GM13976 (cell line): ENCODE data around the gene TMIE.

ENCODE experiments used
- DNase-seq: peaks from one replicate; pipeline ENCODE4 v3.0.0; 2012; ENCODE audit warnings: low spot score
- in situ Hi-C: fragments of 300-500 bp; cut with MboI; formaldehyde crosslinking; loops from one replicate; pipeline ENCODE4 v1.12.0; 2022; ENCODE audit warnings: low sequenced_read_pairs, mixed read lengths, inconsistent platforms; ENCODE audit not compliant: unreplicated experiment
- TF ChIP-seq, protein P1 (sequence below): IDR thresholded peaks from 2 replicates; pipeline ENCODE4 v1.5.1; 2012; ENCODE audit warnings: borderline replicate concordance, mild to moderate bottlenecking; ENCODE audit not compliant: insufficient read depth; ENCODE audit errors: extremely low read depth, missing control alignments, control extremely low read depth

Gene TMIE

GRCh38 chr3:46714728-46715506, 13.7 kb downstream of the TMIE start:
- in situ Hi-C loops, result loop anchor here (25.0 kb wide), 2 partner anchors 172 to 647 kb away; partner anchors contain the start of gene PTH1R
- DNase-seq, result peak; percentile 33
- TF ChIP-seq, protein P1, sequence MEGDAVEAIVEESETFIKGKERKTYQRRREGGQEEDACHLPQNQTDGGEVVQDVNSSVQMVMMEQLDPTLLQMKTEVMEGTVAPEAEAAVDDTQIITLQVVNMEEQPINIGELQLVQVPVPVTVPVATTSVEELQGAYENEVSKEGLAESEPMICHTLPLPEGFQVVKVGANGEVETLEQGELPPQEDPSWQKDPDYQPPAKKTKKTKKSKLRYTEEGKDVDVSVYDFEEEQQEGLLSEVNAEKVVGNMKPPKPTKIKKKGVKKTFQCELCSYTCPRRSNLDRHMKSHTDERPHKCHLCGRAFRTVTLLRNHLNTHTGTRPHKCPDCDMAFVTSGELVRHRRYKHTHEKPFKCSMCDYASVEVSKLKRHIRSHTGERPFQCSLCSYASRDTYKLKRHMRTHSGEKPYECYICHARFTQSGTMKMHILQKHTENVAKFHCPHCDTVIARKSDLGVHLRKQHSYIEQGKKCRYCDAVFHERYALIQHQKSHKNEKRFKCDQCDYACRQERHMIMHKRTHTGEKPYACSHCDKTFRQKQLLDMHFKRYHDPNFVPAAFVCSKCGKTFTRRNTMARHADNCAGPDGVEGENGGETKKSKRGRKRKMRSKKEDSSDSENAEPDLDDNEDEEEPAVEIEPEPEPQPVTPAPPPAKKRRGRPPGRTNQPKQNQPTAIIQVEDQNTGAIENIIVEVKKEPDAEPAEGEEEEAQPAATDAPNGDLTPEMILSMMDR, result no peak

GRCh38 chr3:46715507-46716175, 14.4 kb downstream of the TMIE start:
- in situ Hi-C loops, result loop anchor here (25.0 kb wide), 2 partner anchors 172 to 647 kb away; partner anchors contain the start of gene PTH1R
- peak; percentile 27 for DNase-seq
- TF ChIP-seq, protein P1, result no peak

DNA sequence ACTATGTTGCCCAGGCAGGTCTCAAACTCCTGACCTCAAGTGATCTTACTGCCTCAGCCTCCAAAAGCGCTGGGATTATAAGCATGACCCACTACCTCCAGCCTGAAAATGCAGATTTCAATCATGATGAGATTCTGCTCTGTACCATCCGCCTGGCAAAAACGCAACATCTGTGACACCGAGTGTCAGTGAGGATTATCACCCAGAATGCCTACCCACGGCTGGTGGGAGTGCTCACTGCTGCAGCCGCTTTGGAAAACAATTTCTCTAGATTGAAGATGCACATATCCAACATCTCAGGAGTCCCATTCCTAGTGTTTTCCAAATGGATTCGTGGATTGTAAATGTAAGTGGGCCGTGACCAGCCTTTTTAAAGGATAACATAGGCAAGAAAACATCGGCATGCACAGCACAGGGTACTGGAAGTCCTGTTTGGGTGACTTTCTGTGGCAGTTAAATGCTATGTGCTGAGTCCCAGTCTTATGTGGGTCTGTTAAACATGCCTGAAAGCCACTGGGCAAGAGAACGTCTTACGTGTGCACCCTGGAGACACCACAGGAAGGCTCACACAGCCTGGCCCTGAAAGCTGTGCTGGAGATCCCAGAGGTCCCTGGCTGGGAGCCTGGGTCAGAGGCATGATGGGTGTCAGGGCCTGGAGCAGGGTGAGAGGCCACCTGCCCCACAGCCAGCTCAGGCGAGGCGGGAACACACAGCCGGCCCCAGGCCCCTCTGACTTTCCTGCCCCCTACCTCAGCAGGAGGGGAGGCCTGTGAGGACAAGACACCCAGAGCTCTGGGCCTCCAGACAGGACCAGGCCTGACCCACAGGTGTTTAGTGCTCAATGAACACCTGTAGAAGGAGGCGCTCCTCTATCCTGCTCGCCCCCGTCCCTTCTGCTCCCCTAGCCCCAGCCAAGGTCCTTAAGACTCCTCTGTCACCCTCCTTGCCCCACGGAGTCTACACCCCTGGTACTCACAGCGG, 15.6 kb downstream of the TMIE start:
- DNase-seq, result peak; percentile 25
- TF ChIP-seq, protein P1, result no peak

DNA sequence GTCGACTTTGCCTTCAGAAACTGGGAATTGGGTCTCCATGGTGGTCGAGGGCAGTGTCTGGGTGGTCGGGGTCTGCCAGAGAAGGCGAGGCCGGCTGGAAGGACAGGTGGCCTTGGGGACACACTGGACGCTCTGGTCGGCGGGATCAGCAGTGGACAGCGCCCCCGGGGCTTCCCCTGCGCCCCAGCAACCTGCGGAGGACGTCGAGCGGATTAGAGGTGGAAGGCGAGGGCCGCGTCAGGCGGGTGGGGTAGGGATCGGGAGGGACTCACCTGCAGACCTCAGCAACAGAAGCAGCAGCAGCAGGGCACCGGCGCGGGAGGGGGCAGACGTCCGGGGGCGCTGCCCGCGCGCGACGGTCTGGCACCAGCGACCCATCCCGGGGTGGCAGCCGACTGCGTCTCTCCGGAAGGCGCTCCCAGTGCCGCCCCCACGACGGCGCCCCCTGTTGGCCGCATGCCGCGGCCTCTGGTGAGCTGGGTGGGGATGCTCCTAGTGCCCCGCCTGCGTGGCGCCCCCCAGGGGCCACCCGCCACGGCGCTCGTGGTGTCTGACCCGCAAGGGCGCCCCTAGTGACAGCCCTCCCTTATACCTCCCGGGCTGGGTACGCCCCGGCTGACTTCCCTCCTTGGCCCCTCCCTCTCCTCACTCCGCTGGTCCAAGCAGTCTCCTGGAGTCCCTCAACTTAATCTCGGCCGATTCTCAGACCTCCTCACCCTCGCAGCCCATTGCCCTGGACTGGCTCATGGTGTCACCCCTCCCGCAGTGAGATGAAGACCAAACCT, 16.4 kb downstream of the TMIE start, which contains the start of gene PRSS50:
Gene PRSS50, minus strand, starts transcription at position 423 of the 785 bp plus-strand sequence. Its CDS starts 45 bp downstream, at position 378.
- in situ Hi-C loops, result loop anchor here (25.0 kb wide), 2 partner anchors 170 to 645 kb away; partner anchors contain the start of gene PTH1R
- TF ChIP-seq, protein P1, result peak; percentile 23
- DNase-seq, result peak; percentile 55

More for the DNA sequence above, 15.6 kb downstream of the TMIE start:
- in situ Hi-C loops, result loop anchor here (25.0 kb wide), 2 partner anchors 171 to 646 kb away; partner anchors contain the start of gene PTH1R

- in situ Hi-C loops, result loop anchor here (25.0 kb wide), 2 partner anchors 168 to 643 kb away; partner anchors contain the start of gene PTH1R
- TF ChIP-seq, protein P1, result no peak
- no peak for DNase-seq
Measured at GRCh38 chr3:46719044-46719565, 17.9 kb downstream of the TMIE start.
